Caco-2 (cell line): ENCODE data around the gene NFAT5. TPM values are rescaled to one million over a fixed set of nuclear protein-coding genes. Genes with fewer than 3 reads are reported as not detected.

ENCODE experiments used
- BruUV-seq: library from RNA; stranded (reverse); fragments of 400-500 nt; replicated peaks from 2 replicates; lab custom pipeline; 2021; lab: Mats Ljungman, UMichigan
- CTCF ChIA-PET: fragments of 300-600 bp; sonication (Branson Sonifier 250); formaldehyde crosslinking; loops from one replicate; lab custom pipeline; 2022; ENCODE audit warnings: antibody characterized with exemption; lab: Charles Lee
- POLR2A ChIA-PET: fragments of 300-600 bp; sonication (Branson Sonifier 250); formaldehyde crosslinking; loops from one replicate; lab custom pipeline; 2022; ENCODE audit warnings: antibody characterized with exemption; lab: Charles Lee
- DNase-seq, 2 experiments: peaks; one replicate each; pipeline versions ENCODE4 v3.0.0 to v3.0.0-alpha.2; 2020 to 2022
- H3K27me3 ChIP-seq: replicated peaks from 2 replicates; pipeline ENCODE4 v1.6.0; 2011; ENCODE audit warnings: low read length; ENCODE audit not compliant: control insufficient read depth, insufficient read depth
- H3K36me3 ChIP-seq: 2 replicates; pipeline ENCODE4 v1.5.1; 2011; ENCODE audit warnings: low read length; ENCODE audit not compliant: control insufficient read depth, insufficient read depth
- H3K4me1 ChIP-seq: fragments of 250-450 bp; sonication (Bioruptor Pico); 2 replicates; pipeline ENCODE4 v1.5.1; 2020; ENCODE audit warnings: mild to moderate bottlenecking
- H3K4me3 ChIP-seq: 2 replicates; pipeline ENCODE4 v1.5.1; 2011; ENCODE audit warnings: low read depth, mild to moderate bottlenecking, control low read depth, low read length
- H3K9me3 ChIP-seq: fragments of 250-450 bp; sonication (Bioruptor Pico); 2 replicates; pipeline ENCODE4 v1.5.1; 2020; ENCODE audit warnings: mild to moderate bottlenecking, moderate library complexity
- H3K27ac Mint-ChIP-seq: one replicate; pipeline ENCODE4 v1.8.0; 2022; ENCODE audit warnings: mixed read lengths; ENCODE audit not compliant: unreplicated experiment
- H3K27me3 Mint-ChIP-seq: one replicate; pipeline ENCODE4 v1.8.0; 2022; ENCODE audit warnings: mixed read lengths; ENCODE audit not compliant: insufficient read depth, unreplicated experiment
- H3K36me3 Mint-ChIP-seq: one replicate; pipeline ENCODE4 v1.8.0; 2022; ENCODE audit warnings: mild to moderate bottlenecking, mixed read lengths; ENCODE audit not compliant: insufficient read depth, unreplicated experiment
- H3K4me1 Mint-ChIP-seq: one replicate; pipeline ENCODE4 v1.8.0; 2022; ENCODE audit warnings: low read depth, mixed read lengths; ENCODE audit not compliant: unreplicated experiment
- H3K4me3 Mint-ChIP-seq: one replicate; pipeline ENCODE4 v1.8.0; 2022; ENCODE audit warnings: mild to moderate bottlenecking, moderate library complexity, mixed read lengths; ENCODE audit not compliant: unreplicated experiment
- H3K9me3 Mint-ChIP-seq: one replicate; pipeline ENCODE4 v1.8.0; 2022; ENCODE audit warnings: mixed read lengths; ENCODE audit not compliant: unreplicated experiment
- intact Hi-C: fragments of 100-400 bp; cut with micrococcal nuclease; formaldehyde crosslinking; loops from one replicate; pipeline ENCODE4 v1.10.0; 2022; ENCODE audit not compliant: unreplicated experiment
- total RNA-seq: library from RNA; stranded (reverse); gene quantifications from 2 replicates; pipeline ENCODE4 v1.2.3, GENCODE V29; 2022
- TF ChIP-seq, protein P1 (sequence below), 2 experiments: fragments of 200-600 bp in 1 of 2; IDR thresholded peaks; 1 replicate in 1 of 2; 2 replicates in 1 of 2; pipeline versions ENCODE4 v1.5.1 to v1.8.0; 2011 to 2022; ENCODE audit warnings: antibody characterized with exemption in 1 of 2, control low read depth in 1 of 2, inconsistent platforms in 1 of 2, low read depth in 1 of 2, low read length in 1 of 2, mild to moderate bottlenecking in 1 of 2, moderate library complexity in 1 of 2; ENCODE audit not compliant: insufficient read depth in 1 of 2, severe bottlenecking in 1 of 2, unreplicated experiment in 1 of 2

The NFAT5 gene
- total RNA-seq, 1 experiment from 2014 or later: 87.6 TPM

DNA sequence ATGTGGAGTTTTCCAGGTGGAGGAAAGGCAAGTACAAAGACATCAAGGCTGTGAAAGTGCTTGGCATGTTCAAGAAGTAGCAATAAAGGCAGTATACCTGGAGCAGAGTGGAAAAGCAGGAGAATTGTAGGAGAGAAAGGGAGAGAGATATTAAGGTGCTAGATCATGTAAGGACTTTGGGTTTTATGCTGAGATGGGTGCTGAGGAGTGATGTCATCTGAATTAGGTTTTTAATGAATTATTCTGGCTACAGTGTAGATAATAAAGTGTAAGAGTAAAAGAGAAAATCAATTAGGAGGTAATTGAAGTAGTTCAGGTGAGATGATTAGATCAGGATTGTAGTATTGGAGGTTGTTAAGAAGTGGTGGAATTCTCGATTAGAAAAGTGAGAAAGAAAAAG, 34.0 kb downstream of the NFAT5 start:
- TF ChIP-seq, protein P1, sequence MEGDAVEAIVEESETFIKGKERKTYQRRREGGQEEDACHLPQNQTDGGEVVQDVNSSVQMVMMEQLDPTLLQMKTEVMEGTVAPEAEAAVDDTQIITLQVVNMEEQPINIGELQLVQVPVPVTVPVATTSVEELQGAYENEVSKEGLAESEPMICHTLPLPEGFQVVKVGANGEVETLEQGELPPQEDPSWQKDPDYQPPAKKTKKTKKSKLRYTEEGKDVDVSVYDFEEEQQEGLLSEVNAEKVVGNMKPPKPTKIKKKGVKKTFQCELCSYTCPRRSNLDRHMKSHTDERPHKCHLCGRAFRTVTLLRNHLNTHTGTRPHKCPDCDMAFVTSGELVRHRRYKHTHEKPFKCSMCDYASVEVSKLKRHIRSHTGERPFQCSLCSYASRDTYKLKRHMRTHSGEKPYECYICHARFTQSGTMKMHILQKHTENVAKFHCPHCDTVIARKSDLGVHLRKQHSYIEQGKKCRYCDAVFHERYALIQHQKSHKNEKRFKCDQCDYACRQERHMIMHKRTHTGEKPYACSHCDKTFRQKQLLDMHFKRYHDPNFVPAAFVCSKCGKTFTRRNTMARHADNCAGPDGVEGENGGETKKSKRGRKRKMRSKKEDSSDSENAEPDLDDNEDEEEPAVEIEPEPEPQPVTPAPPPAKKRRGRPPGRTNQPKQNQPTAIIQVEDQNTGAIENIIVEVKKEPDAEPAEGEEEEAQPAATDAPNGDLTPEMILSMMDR (IDR thresholded peaks at IDR 0.05; ENCODE audit: insufficient read depth in 1 of 2, low read depth in 1 of 2, low read length in 1 of 2, severe bottlenecking in 1 of 2, unreplicated experiment in 1 of 2): no peak
- Histone ChIP-seq H3K4me3 (no peak overlapping the region), H3K4me1 (peaks cover 23% of the 10 kb centered on the region), H3K27me3 (no peaks in the 10 kb centered on the region), H3K36me3 (no peaks in the 10 kb centered on the region), H3K9me3 (no peaks in the 10 kb centered on the region)
- no TSS peak for BruUV-seq
- POLR2A ChIA-PET: no interaction called here
- Mint-ChIP-seq H3K27me3 (no peaks in the 10 kb centered on the region), H3K9me3 (no peaks in the 10 kb centered on the region), H3K4me1 (peaks cover 38% of the 10 kb centered on the region), H3K36me3 (peaks cover 39% of the 10 kb centered on the region), H3K27ac (no peak overlapping the region), H3K4me3 (no peak overlapping the region)
- CTCF ChIA-PET: no interaction called here
- no peak for DNase-seq
- intact Hi-C loops: no loop called here

DNA sequence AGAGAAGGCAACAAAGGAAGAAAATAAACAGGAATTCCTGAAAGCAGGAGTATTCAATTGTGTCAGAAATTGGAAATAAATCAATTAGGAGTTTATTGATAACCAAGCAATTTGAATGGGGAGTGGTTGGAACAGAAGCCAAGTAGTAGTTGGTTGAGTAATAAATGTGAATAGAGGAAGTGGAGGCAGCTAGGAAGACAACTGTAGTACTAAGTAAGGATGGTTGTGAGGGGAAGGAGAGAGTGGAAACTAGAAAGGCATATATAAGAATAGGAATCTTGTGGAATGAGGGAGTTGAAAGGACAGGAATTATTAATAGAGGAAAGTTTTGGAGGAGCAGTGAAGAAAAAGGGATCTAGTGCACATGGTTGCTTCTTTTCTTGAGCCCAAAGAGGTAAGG, 34.4 kb downstream of the NFAT5 start:
- TF ChIP-seq, protein P1 (IDR thresholded peaks at IDR 0.05; ENCODE audit: insufficient read depth in 1 of 2, low read depth in 1 of 2, low read length in 1 of 2, severe bottlenecking in 1 of 2, unreplicated experiment in 1 of 2): no peak
- CTCF ChIA-PET: no interaction called here
- H3K27ac Mint-ChIP-seq: no peak overlapping the region

DNA sequence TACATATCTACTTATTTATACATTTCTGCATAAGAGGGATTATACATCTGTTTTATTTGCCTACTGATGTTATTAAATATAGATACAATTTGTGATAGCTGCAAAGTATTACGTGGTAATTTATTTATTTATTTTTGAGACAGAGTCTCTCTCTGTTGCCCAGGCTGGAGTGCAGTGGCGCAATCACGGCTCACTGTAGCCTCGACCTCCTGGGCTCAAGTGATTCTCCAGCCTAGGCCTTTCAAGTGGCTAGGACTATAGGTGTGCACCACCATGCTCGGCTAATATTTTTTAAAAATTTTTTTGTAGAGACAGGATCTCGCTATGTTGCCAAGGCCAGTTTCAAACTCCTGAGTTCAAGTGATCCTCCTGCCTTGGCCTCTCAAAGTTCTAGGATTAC, 35.5 kb downstream of the NFAT5 start:
- H3K36me3 Mint-ChIP-seq: peaks cover 41% of the 10 kb centered on the region
- no peaks in the 10 kb centered on the region for H3K27me3 ChIP-seq
- H3K36me3 ChIP-seq: no peaks in the 10 kb centered on the region
- H3K4me1 Mint-ChIP-seq: peaks cover 33% of the 10 kb centered on the region
- no TSS peak for BruUV-seq
- ChIA-PET CTCF (no interaction called here), POLR2A (no interaction called here)
- H3K4me1 ChIP-seq: peaks cover 8% of the 10 kb centered on the region
- H3K27me3 Mint-ChIP-seq: no peaks in the 10 kb centered on the region
- intact Hi-C loops: no loop called here
- no peaks in the 10 kb centered on the region for H3K9me3 ChIP-seq
- no peak overlapping the region for H3K27ac Mint-ChIP-seq
- no peaks in the 10 kb centered on the region for H3K9me3 Mint-ChIP-seq
- TF ChIP-seq, protein P1 (IDR thresholded peaks at IDR 0.05; ENCODE audit: insufficient read depth in 1 of 2, low read depth in 1 of 2, low read length in 1 of 2, severe bottlenecking in 1 of 2, unreplicated experiment in 1 of 2): no peak
- no peak overlapping the region for H3K4me3 Mint-ChIP-seq
- no peak for DNase-seq
- H3K4me3 ChIP-seq: no peak overlapping the region

More for the DNA sequence above, 34.4 kb downstream of the NFAT5 start:
- Mint-ChIP-seq H3K4me3 (no peak overlapping the region), H3K36me3 (peaks cover 41% of the 10 kb centered on the region), H3K27me3 (no peaks in the 10 kb centered on the region), H3K4me1 (peaks cover 40% of the 10 kb centered on the region), H3K9me3 (no peaks in the 10 kb centered on the region)
- POLR2A ChIA-PET: no interaction called here
- Histone ChIP-seq H3K27me3 (no peaks in the 10 kb centered on the region), H3K36me3 (no peaks in the 10 kb centered on the region), H3K4me1 (peaks cover 19% of the 10 kb centered on the region), H3K9me3 (no peaks in the 10 kb centered on the region), H3K4me3 (no peak overlapping the region)
- intact Hi-C loops: no loop called here
- no peak for DNase-seq
- BruUV-seq: no TSS peak
